IMR-90 (cell line): ENCODE results near the gene RPS24. TPM values are rescaled to one million over a fixed set of nuclear protein-coding genes. Genes with fewer than 3 reads are reported as not detected.

Source experiments
- ATAC-seq: fragments of 200-7000 bp; cut with Tn5 transposase; 2 replicates; pipeline ENCODE4 v1.9.1; 2020; ENCODE audit warnings: low read depth, mild to moderate bottlenecking, moderate library complexity
- BruUV-seq: library from RNA; stranded (reverse); fragments of 400-500 nt; replicated peaks from 2 replicates; lab custom pipeline; 2021; lab: Mats Ljungman, UMichigan
- CTCF ChIA-PET: fragments of 300-600 bp; formaldehyde crosslinking; extraction: SDS; loops from one replicate; lab custom pipeline; 2021; ENCODE audit warnings: antibody characterized with exemption; lab: Yijun Ruan, JAX
- POLR2A ChIA-PET: fragments of 300-600 bp; sonication (Branson Sonifier 250); formaldehyde crosslinking; loops from one replicate; lab custom pipeline; 2022; ENCODE audit warnings: antibody characterized with exemption; ENCODE audit not compliant: unreplicated experiment; lab: Charles Lee
- DNase-seq: peaks from one replicate; pipeline ENCODE4 v3.0.0; 2013
- H2AFZ ChIP-seq: replicated peaks from 2 replicates; pipeline ENCODE3; 2013; ENCODE audit warnings: low read length, mild to moderate bottlenecking; ENCODE audit not compliant: poor library complexity
- H2AK5ac ChIP-seq: 2 replicates; pipeline ENCODE4 v1.6.1; 2013; ENCODE audit warnings: low read depth, low read length, inconsistent platforms
- H2AK9ac ChIP-seq: replicated peaks from 2 replicates; pipeline ENCODE3; 2013; ENCODE audit warnings: mild to moderate bottlenecking, low read depth, low read length, moderate library complexity; ENCODE audit not compliant: poor library complexity
- H2BK120ac ChIP-seq: 2 replicates; pipeline ENCODE4 v1.6.1; 2013; ENCODE audit warnings: low read depth, low read length, inconsistent platforms
- H2BK15ac ChIP-seq: 3 replicates; pipeline ENCODE4 v1.6.1; 2013; ENCODE audit warnings: low read depth, low read length, inconsistent platforms
- H2BK20ac ChIP-seq: 2 replicates; pipeline ENCODE4 v1.6.1; 2013; ENCODE audit warnings: low read depth, mild to moderate bottlenecking, inconsistent platforms, low read length, moderate library complexity
- H2BK5ac ChIP-seq: 2 replicates; pipeline ENCODE4 v1.6.1; 2013; ENCODE audit warnings: mild to moderate bottlenecking, low read depth, low read length, inconsistent platforms; ENCODE audit not compliant: poor library complexity, severe bottlenecking
- H3K14ac ChIP-seq: replicated peaks from 2 replicates; pipeline ENCODE4 v1.6.1; 2013; ENCODE audit warnings: low read depth, low read length, inconsistent platforms
- H3K18ac ChIP-seq: 2 replicates; pipeline ENCODE4 v1.6.1; 2013; ENCODE audit warnings: low read depth, low read length, control low read depth
- H3K23ac ChIP-seq: 2 replicates; pipeline ENCODE4 v1.6.1; 2013; ENCODE audit warnings: low read depth, low read length, inconsistent platforms
- H3K27ac ChIP-seq: 2 replicates; pipeline ENCODE4 v1.5.1; 2013; ENCODE audit warnings: mild to moderate bottlenecking, control low read depth, low read length; ENCODE audit not compliant: insufficient read depth
- H3K27me3 ChIP-seq: 2 replicates; pipeline ENCODE4 v1.6.1; 2013; ENCODE audit warnings: low read length; ENCODE audit not compliant: control insufficient read depth, insufficient read depth
- H3K36me3 ChIP-seq: 2 replicates; pipeline ENCODE4 v1.6.1; 2013; ENCODE audit warnings: low read length, mixed read lengths; ENCODE audit not compliant: control insufficient read depth, insufficient read depth
- H3K4ac ChIP-seq: 2 replicates; pipeline ENCODE4 v1.6.1; 2013; ENCODE audit warnings: low read depth, low read length, inconsistent platforms
- H3K4me1 ChIP-seq: 2 replicates; pipeline ENCODE4 v1.6.1; 2013; ENCODE audit warnings: low read length, mixed read lengths; ENCODE audit not compliant: control insufficient read depth, insufficient read depth
- H3K4me2 ChIP-seq: 2 replicates; pipeline ENCODE4 v1.6.1; 2013; ENCODE audit warnings: low read depth, mild to moderate bottlenecking, control low read depth, low read length, moderate library complexity
- H3K4me3 ChIP-seq: 2 replicates; pipeline ENCODE4 v1.5.1; 2013; ENCODE audit warnings: low read depth, mild to moderate bottlenecking, control low read depth, low read length, moderate library complexity; ENCODE audit not compliant: insufficient read depth
- H3K56ac ChIP-seq: 2 replicates; pipeline ENCODE4 v1.6.1; 2013; ENCODE audit warnings: low read length, inconsistent platforms; ENCODE audit not compliant: insufficient read depth; ENCODE audit errors: extremely low read depth
- H3K79me1 ChIP-seq, 2 experiments: 2 replicates each; pipeline ENCODE4 v1.6.1; 2013; ENCODE audit warnings: low read length in 2 of 2, inconsistent platforms in 1 of 2, low read depth in 1 of 2
- H3K9ac ChIP-seq: 2 replicates; pipeline ENCODE4 v1.6.1; 2013; ENCODE audit warnings: low read depth, low read length, control low read depth
- H3K9me1 ChIP-seq: 2 replicates; pipeline ENCODE4 v1.6.1; 2013; ENCODE audit warnings: low read length, inconsistent platforms; ENCODE audit not compliant: insufficient read depth
- H3K9me3 ChIP-seq: 2 replicates; pipeline ENCODE4 v1.6.1; 2013; ENCODE audit warnings: low read length; ENCODE audit not compliant: control insufficient read depth, insufficient read depth
- H4K20me1 ChIP-seq: 2 replicates; pipeline ENCODE4 v1.6.1; 2013; ENCODE audit warnings: low read length, inconsistent platforms; ENCODE audit not compliant: insufficient read depth
- H4K5ac ChIP-seq: 2 replicates; pipeline ENCODE4 v1.6.1; 2013; ENCODE audit warnings: mild to moderate bottlenecking, low read depth, low read length, control low read depth
- H4K8ac ChIP-seq, 2 experiments: 2 replicates each; pipeline ENCODE4 v1.6.1; 2013; ENCODE audit warnings: low read depth in 2 of 2, low read length in 2 of 2, control low read depth in 1 of 2, inconsistent platforms in 1 of 2
- H4K91ac ChIP-seq: 2 replicates; pipeline ENCODE4 v1.6.1; 2013; ENCODE audit warnings: low read depth, low read length, inconsistent platforms; ENCODE audit not compliant: insufficient read depth
- BHLHE40 ChIP-seq: fragments of 150-350 bp; IDR thresholded peaks from 2 replicates; pipeline ENCODE4 v1.6.1; 2016; ENCODE audit warnings: mild to moderate bottlenecking, low read depth, low read length
- CEBPB ChIP-seq: IDR thresholded peaks from 2 replicates; pipeline ENCODE4 v1.6.1; 2012; ENCODE audit warnings: low read depth, low read length, improper control_type of control experiment
- CTCF ChIP-seq: conservative IDR thresholded peaks from 2 replicates; pipeline ENCODE4 v1.5.1; 2012; ENCODE audit warnings: mild to moderate bottlenecking, low read depth, low read length, improper control_type of control experiment
- FOS ChIP-seq: fragments of 150-350 bp; IDR thresholded peaks from 2 replicates; pipeline ENCODE4 v1.6.1; 2016; ENCODE audit warnings: low read depth, low read length
- MAFK ChIP-seq: IDR thresholded peaks from 2 replicates; pipeline ENCODE4 v1.6.1; 2012; ENCODE audit warnings: low read depth, low read length, improper control_type of control experiment
- MAZ ChIP-seq: IDR thresholded peaks from 2 replicates; pipeline ENCODE4 v1.6.1; 2012; ENCODE audit warnings: low read depth, mild to moderate bottlenecking, low read length, improper control_type of control experiment, moderate library complexity, borderline replicate concordance
- MXI1 ChIP-seq: IDR thresholded peaks from 2 replicates; pipeline ENCODE4 v1.6.1; 2012; ENCODE audit warnings: low read depth, mild to moderate bottlenecking, low read length, moderate library complexity, borderline replicate concordance
- NFE2L2 ChIP-seq: fragments of 150-350 bp; IDR thresholded peaks from 2 replicates; pipeline ENCODE4 v1.6.1; 2016; ENCODE audit warnings: low read depth, mild to moderate bottlenecking, low read length
- POLR2A ChIP-seq: IDR thresholded peaks from 2 replicates; pipeline ENCODE4 v1.6.1; 2012; ENCODE audit warnings: mild to moderate bottlenecking, low read depth, low read length
- RAD21 ChIP-seq: IDR thresholded peaks from 2 replicates; pipeline ENCODE4 v1.6.1; 2012; ENCODE audit warnings: low read length, improper control_type of control experiment
- RFX5 ChIP-seq: IDR thresholded peaks from 2 replicates; pipeline ENCODE4 v1.8.0; 2012; ENCODE audit warnings: low read depth, mild to moderate bottlenecking, low read length, moderate library complexity
- SMC3 ChIP-seq: fragments of 150-350 bp; IDR thresholded peaks from 2 replicates; pipeline ENCODE4 v1.6.1; 2016; ENCODE audit warnings: low read depth, mild to moderate bottlenecking, antibody characterized with exemption, low read length, moderate library complexity
- USF2 ChIP-seq: fragments of 150-350 bp; IDR thresholded peaks from 2 replicates; pipeline ENCODE4 v1.6.1; 2017; ENCODE audit warnings: mild to moderate bottlenecking, antibody characterized with exemption, low read length, low read depth
- dilution Hi-C: fragments of 300-500 bp; cut with HindIII; formaldehyde crosslinking; loops from one replicate; pipeline ENCODE4 v1.14.3; 2018; ENCODE audit warnings: low sequenced_read_pairs; ENCODE audit not compliant: unreplicated experiment
- in situ Hi-C: fragments of 300-500 bp; cut with MboI; formaldehyde crosslinking; loops from 3 replicates; pipeline ENCODE4 v1.14.3; 2019; ENCODE audit warnings: low sequenced_read_pairs, inconsistent platforms, mixed read lengths
- intact Hi-C: fragments of 100-400 bp; cut with micrococcal nuclease; formaldehyde crosslinking; loops from 2 replicates; pipeline ENCODE4 v1.10.0; 2022
- polyA plus RNA-seq, 3 experiments: library from polyadenylated mRNA; depleted of rRNA; stranded (reverse); fragments of >200 nt; gene quantifications; 2 replicates each; pipeline ENCODE4 v1.2.3, GENCODE V29; 2012; ENCODE audit warnings: low replicate concordance in 1 of 3
- total RNA-seq: library from RNA; depleted of rRNA; stranded (reverse); fragments of >200 nt; gene quantifications from 2 replicates; pipeline ENCODE4 v1.2.3, GENCODE V29; 2012

The RPS24 gene
- total and polyA plus RNA-seq, 2 of the 4 experiments (the other 2 are of a cell fraction), result 1,664 to 4,721 TPM

GRCh38 chr10:78072504-78072903 is 38.8 kb downstream of the RPS24 start:
- TF ChIP-seq CEBPB (no peak), NFE2L2 (no peak), RFX5 (no peak), MXI1 (no peak), MAZ (no peak), USF2 (no peak), BHLHE40 (no peak), POLR2A (no peak), FOS (no peak), SMC3 (no peak), RAD21 (no peak), MAFK (no peak), CTCF (no peak)
- no peaks in the 10 kb centered on the region for H4K20me1 ChIP-seq
- H3K14ac ChIP-seq, result no peak overlapping the region
- CTCF ChIA-PET, result no interaction called here
- H2BK120ac ChIP-seq, result no peak overlapping the region
- no peak overlapping the region for H3K9ac ChIP-seq
- dilution Hi-C loops (no loop called here), intact Hi-C loops (no loop called here), in situ Hi-C loops (no loop called here)
- no peaks in the 10 kb centered on the region; the same call in 1 of the 2 replicates for H3K9me1 ChIP-seq
- no TSS peak for BruUV-seq
- no peak for ATAC-seq
- POLR2A ChIA-PET, result no interaction called here
- H2BK20ac ChIP-seq, result no peak overlapping the region
- no peak overlapping the region for H3K27ac ChIP-seq
- H2BK15ac ChIP-seq, result no peak overlapping the region
- H3K4me3 ChIP-seq, result no peak overlapping the region
- H3K4me2 ChIP-seq, result no peak overlapping the region
- no peak overlapping the region for H4K8ac ChIP-seq
- peaks cover 3% of the 10 kb centered on the region; the same call in 1 of the 2 replicates for H3K9me3 ChIP-seq
- no peak for DNase-seq
- H4K91ac ChIP-seq, result no peak overlapping the region
- H3K4me1 ChIP-seq, result no peaks in the 10 kb centered on the region
- H2BK5ac ChIP-seq, result no peak overlapping the region
- no peak overlapping the region for H4K5ac ChIP-seq
- no peak overlapping the region for H3K23ac ChIP-seq
- no peaks in the 10 kb centered on the region for H3K36me3 ChIP-seq
- no peak overlapping the region for H3K18ac ChIP-seq
- H3K27me3 ChIP-seq, result peaks cover 23% of the 10 kb centered on the region
- no peak overlapping the region for H2AK5ac ChIP-seq
- no peak overlapping the region for H2AK9ac ChIP-seq
- no peaks in the 10 kb centered on the region for H3K79me1 ChIP-seq
- H3K4ac ChIP-seq, result no peak overlapping the region
- H2AFZ ChIP-seq, result no peak overlapping the region
- H3K56ac ChIP-seq, result no peak overlapping the region
